HG03378 (cell line): ENCODE results near the gene HSF2.

ENCODE experiments used
- ATAC-seq: cut with Tn5 transposase; IDR thresholded peaks from one replicate; pipeline ENCODE4 v1.9.1; 2021; ENCODE audit warnings: mild to moderate bottlenecking, moderate library complexity; ENCODE audit not compliant: unreplicated experiment

Gene HSF2

DNA sequence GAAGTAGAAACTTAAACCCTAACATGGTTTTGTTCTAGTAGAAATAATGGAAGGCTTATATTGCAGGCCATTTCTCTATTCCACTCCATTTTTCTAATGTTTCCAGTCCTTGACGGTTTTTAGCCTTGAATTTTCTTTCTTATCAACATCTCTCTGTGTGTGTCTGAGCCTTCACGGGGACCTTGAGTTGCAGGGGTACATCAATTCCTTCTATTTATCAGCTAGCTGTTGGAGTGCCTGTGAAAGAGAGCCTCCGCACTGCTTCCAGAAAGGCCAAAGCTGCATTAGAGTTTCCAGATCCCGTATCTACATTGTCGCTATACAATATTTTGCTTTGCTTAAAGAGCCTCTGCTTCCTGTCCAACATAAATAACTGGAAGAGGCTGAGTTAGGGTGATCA, 5.4 kb upstream of the HSF2 start:
- ATAC-seq: no peak

DNA sequence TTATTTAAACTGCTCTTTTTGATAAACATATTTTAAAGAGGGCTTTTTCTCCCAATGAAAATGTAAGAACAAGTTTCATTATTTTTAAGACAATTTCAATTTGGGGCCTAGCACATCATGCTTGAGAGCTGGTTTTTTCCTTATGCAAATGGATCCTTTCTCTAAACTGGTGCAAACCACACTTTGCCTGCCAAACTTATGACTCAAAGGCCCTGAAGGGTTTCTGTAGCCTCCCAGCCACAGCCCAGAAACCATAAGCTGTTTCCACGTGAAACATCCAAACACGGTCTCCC, 451 bp upstream of the HSF2 start:
- ATAC-seq: no peak

DNA sequence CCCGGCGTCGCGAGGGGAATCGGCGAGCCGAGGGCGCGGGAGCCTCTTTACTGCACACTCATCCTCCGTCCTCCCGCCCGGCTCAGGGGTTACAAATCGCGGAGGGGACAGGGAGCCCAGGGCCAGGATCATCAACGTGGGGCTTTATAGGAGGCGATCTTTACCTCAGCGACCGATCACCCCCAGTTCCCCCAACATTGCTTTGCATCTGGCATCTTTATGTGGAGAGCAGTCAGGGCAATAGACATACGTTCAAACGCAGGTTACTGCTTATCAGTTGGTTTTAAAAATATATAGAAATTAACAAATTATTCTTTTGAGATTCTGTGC, 634 bp downstream of the HSF2 start:
- ATAC-seq: peak; percentile 21

DNA sequence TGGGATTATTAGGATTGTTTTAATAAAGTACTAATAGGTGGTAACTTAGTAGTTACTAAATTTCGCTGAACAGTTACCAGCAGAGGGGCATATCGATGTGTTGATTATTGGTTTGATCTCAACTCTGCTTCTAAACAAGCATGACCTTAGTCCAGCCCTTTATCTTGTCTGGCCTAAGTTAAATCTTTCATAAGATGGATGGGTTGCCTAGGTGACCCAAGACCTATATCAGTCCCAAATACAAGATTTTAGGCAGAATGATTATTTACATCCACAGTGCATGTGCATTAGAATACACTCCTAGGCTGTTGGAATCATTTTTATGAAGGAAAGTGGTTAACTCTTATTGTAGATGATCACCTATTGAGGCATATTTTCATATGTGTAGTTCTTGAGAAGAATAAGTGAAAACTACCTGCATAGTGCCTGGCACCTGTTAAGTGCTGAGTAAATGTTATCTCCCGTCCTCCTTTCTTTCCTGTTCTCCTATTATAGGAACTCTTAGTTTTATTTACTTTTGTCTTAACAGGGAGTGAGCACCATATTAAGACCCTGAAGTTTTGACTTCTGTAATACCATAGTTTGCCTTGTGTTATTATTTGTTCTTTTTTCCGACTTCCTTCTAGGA, 1.1 kb downstream of the HSF2 start:
- no peak for ATAC-seq

DNA sequence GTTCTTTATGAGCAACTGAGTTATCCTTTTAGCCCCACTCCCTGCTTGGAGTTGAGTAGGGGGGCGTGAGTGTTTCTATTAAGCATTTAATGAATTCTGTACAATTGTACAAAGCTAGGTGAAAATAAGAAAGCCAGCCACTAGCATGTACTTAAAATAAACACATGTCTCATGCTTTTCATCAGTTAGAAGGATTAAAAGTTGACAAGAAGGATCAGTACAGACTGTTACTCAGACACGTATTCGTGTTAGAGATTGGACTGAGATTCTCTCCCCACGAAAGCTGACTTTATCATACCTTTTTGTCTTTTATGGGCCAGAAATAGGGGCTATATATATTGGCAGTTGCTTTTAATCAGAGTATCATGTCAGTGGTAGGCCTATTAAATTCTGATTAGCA, 1.7 kb downstream of the HSF2 start:
- ATAC-seq: no peak

DNA sequence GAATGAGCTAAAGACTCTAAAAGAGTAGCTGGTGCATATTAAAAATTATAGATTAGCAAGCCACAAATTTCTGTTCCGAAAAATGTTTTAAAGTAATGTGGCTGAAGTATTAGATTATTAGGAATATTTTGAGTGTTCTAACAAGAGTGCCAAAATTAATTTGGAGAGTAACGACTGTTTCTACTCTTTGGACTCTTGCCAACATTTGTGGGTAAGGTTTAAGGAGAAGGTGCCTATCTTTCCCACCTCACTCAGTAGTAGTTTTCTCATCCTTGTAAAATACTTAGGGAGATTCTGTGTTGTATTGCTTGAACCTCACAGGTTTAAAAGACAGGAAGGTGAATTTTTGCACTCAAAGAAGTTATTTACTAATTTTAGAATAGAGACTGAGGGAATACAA, 5.0 kb downstream of the HSF2 start:
- no peak for ATAC-seq

DNA sequence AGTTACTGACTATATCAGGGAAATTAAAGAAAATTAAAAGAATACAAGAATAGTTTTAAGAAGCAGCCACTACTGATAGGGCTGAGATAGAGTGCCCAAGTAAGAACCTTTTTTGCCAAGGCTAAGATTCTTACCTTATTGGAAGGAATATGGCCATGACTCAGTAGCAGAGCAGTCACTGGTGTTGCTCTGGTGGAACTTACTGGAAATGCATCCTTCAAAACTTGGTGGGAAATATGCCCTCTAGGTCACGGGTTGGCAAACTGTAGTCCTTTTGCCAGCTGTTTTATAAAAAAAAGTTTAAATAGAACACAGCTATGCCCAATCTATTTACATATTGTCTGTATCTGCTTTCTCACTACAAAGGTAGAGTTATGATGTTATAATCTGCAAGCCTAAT, 6.0 kb downstream of the HSF2 start:
- no peak for ATAC-seq

DNA sequence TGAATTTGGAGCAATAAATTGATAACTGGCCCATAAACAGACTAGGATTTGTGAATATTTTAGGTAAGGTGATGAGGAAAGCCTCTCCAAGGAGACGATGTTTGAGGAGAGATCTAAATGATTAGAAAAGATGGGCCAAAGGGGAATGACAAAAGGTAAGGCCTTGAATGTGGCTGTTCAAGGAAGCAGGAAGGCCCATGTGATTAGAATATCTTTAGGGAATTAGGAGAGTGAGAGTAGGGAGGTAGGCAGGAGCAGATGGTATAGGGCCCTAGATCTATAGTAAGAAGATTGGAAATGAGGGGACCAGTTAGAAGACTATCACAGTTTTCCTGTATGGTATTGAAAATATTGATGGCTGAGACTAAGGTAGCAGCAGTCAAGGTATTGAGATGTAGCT, 6.7 kb downstream of the HSF2 start:
- ATAC-seq: no peak

DNA sequence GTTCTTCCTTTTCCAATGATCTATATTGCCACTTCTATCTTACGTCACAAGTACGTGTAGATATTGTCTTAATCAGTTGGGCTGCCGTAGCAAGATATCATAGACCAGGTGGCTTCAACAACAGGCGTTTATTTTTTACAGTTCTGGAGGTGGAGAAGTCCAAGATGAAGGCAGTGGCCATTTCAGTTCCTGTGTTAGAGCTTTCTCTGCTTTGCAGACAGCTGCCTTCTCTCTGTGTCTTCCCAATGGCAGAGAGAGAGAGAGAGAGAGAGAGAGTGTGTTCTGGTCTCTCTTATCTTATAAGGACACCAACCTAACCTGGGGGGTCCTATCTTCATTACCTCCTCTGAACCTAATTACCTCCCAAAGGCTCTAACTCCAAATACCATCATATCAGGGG, 8.3 kb downstream of the HSF2 start:
- no peak for ATAC-seq

DNA sequence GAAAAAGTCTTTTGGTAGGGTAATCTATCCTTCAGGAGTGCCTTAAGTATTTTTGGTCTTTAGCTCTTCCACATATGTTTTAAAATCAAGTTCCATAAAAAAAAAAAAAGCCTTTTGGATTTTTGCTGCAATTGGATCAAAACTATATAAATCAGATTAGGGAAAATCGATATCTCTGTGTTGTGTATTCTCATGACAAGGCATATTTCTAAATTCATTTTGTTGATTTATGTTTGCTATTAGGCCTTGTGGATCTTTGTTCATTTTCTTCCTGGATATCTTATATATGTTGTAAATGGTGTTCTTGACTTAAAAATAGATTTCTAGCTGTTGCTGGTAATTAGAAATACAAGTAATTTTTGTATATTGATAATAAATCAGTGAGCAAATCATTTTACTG, 8.8 kb downstream of the HSF2 start:
- no peak for ATAC-seq

DNA sequence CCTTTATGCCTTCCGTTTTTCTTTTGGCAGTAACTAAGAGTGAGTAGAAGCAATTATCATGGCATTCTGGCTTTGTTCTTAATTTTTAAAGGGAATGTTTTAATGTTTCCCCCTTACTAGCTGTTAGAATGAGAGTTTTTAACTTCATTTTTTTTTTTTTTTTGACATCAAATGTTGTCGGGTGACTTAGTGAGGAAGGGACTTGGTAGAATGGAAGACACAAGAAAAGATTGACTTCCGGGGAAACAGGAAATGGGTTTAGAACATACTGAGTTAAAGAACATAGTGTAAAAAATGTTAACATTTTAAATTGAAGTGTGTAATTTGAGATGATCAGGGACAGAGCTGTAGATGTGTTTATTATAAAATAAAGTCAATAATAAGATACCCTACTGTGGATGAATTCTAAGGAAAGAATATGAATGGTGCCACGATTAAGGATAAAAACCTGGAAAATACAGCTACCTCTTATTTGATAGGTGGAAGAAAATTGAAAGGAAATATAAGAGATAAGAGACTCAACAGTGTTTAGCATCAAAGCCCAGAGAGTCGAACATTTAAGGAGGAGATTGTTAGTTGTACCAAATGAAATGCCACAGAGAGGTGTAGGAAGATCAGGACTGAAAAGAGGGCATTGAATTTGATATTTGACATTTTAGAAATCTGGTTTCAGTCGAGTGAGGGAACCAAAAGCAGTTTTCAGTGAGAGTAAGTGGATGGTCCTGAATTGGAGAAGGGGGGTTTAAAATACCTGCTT, 9.4 kb downstream of the HSF2 start:
- no peak for ATAC-seq

DNA sequence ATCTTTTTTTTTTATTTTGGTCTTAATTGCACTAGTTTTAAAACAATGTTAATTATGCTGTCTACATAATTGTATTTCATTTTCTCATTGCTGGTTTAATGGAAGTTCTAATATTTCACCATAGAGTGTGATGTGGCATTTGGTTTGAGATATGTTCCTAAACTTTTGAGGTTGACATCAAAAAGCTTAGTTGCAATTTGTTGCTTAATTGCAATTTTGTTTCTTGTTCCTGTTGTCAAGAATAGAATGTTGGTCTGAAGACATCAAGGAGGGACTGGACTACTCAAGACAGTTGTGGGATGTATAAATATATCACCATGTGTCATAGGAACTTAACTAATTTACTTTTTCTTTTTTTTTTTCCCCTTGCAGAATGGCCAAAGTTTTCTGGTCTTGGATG, 12.5 kb downstream of the HSF2 start:
- no peak for ATAC-seq

DNA sequence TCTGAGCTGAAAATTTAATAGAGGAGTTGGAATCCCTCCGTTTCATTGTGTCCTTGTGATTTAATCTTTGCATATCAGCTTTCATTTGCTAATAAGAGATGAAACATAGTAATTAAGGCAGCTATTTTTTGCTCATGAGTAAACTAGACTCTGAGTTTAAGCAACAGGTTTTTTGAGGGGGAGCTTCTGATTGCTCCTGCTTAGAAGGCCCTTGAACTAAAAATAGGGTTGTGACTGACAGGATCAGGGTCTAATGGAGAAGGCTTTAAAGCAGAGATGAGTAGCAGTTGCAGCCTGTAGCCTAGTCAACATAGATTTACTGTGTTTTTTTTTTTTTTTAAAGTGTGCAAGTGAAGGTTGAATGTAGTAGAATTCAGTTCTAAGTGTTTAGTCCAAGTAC, 17.4 kb downstream of the HSF2 start:
- no peak for ATAC-seq

DNA sequence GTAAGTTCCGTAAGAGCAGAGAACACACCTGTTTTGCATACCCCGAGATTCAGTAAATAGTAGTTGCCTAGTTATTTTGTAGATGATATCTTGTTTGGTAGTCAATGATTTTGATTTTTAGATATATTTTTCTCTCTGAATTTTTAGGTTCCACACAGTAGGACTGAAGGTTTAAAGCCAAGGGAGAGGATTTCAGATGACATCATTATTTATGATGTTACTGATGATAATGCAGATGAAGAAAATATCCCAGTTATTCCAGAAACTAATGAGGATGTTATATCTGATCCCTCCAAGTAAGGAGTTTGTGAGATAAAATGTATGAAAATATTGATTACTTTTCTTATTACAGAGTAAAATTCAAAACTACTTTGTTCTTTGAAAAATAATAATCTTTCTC, 22.6 kb downstream of the HSF2 start:
- ATAC-seq: no peak

DNA sequence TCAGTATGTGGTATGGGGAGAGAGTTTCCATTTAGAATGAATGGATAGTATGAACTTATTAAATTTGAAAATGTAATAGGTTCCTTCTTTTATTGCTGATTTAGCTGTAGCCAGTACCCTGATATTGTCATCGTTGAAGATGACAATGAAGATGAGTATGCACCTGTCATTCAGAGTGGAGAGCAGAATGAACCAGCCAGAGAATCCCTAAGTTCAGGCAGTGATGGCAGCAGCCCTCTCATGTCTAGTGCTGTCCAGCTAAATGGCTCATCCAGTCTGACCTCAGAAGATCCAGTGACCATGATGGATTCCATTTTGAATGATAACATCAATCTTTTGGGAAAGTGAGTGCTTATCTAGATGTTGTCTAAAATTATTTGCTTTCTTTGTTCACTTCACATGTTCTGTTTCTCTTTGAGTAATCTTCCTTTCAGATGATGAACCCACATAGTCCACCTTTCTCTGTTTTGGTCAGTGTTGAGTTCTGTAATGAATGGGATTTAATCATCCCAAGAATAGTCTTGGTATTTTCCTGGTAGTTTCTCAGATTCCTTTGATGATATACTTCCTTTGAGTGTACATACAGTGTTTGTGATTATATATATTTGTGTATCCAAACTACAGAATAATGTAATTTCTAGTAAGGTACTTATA, 23.3 kb downstream of the HSF2 start:
- peak; percentile 96 for ATAC-seq

DNA sequence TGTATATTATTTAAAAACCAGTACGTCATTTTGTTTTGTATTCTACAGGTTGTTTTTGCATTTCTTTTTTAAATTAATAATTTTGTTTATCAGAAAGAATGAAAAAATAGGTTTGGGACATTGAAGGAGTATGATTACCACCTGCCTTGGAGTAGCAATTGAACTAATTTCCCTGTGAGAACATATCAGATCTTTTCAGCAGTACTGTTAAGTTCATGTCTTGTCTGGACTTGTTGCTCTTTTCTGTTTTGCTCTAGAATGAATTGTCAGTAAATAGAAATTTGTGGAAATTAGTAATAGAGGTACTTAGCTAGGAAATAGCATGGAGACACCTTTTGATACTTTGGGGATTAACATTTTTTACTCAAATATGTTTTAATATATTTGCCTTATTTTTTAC, 24.3 kb downstream of the HSF2 start:
- no peak for ATAC-seq

DNA sequence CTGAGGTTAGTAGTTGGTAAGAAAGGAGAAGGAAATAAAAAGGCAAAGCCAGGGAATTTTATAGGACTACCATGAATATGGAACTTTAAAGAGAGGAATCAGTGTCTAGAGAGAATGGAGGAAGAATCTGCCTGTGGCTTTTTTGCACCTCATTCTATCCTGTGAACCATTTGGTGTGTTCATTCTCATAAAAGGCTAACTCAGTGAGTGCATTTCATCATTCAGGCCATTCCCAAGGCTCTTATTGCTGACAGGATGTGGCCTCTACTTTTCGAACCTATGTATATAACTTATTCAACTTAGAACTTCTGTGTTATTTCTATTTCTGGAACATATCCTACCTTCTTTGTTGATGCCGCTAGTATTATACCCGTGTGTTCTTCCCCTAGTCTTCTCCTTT, 27.1 kb downstream of the HSF2 start:
- ATAC-seq: no peak

DNA sequence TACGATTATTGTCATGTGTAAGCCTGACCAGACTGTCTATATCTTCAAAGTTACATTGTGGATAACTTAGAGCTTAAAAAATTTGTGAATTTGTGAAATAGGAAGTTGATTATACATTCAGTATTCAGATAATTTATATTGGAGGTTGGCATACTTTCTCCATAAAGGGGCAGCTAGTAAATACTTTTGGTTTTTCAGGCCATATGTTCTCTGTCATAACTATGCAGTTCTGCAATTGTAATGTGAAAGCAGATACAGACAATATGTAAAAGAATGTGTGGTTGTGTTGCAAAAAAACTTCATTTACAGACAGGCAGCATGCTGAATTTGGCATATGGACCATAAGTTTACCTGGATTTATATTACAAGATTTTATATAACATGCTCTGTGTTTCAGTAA, 29.3 kb downstream of the HSF2 start:
- ATAC-seq: no peak

DNA sequence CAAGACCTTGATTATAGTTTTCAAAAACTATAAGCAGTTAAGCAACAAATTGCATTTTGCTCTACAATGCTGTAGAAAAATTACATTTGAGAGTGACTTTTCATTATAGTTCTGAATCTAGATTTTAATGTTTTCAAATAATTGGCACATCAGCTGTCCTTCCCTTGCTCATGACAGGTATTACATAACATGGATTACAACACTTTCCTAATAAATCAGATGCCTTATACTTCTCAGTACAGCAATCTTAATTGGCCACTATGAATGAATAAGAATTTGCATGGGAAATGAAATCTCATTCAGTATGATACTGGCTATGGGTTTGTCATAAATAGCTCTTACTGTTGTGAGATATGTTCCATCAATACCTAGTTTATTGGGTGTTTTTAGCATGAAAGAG, 29.9 kb downstream of the HSF2 start:
- ATAC-seq: no peak

DNA sequence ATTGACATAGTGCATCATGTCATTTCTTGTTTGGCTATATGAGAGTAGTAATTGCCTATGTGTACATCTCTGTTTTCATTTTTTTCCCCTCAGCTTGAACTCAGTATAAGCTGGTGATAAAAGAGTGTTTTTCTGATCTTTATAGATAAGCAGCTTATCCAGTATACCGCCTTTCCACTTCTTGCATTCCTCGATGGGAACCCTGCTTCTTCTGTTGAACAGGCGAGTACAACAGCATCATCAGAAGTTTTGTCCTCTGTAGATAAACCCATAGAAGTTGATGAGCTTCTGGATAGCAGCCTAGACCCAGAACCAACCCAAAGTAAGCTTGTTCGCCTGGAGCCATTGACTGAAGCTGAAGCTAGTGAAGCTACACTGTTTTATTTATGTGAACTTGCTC, 32.3 kb downstream of the HSF2 start:
- ATAC-seq: no peak

DNA sequence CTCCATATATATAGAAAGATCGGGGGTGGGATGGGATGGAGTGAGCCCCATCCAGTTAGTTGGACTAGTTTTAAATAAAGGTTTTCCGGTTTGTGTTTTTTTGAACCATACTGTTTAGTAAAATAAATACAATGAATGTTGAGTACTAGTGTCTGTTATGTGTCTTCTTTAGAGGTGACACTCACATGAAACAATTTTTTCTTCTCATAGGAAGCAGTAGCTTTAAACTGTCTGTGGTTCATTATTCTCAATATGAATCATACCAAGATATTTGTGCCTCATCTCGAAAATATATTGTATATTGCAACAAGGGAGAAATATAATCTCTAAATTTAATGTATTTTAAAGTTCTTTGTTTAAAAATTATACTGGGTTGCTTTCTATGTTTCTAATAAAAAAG, 33.4 kb downstream of the HSF2 start:
- ATAC-seq: peak; percentile 85

DNA sequence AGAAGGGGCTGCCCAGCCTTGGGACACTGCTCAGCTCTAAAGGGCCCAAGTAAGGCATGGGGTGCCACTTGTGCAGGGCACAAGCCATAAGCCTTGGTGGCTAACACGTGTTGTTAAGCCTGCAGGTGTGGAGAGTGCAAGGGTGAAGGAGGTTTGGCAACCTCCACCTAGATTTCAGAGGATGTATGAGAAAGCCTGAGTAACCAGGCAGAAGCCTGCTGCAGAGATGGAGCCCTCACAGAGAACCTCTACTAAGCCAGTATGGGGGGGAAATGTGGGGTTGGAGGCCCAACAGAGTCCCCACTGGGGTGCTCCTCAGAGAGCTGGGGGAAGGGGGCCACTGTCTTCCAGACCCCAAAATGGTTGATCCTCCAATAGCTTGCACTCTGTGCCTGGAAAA, 39.5 kb downstream of the HSF2 start:
- no peak for ATAC-seq

DNA sequence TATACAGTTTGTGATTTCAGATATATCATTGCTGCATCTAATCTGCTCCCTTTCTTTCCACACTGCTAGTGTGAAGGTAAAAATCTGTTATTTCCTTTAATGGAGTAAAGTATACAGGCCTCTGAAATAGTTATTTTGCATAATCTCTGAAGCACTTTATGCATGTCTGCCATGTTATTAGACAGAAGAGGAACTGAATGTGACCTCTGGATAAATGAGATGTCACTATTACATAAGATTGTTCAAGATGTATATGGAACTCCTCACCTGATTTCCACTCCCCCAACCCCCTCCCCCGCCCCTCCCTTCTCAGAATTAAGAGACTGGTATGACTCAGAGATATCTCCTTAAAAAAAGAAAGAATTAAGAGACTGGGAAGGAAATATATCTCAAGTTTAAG, 45.8 kb downstream of the HSF2 start:
- no peak for ATAC-seq
